SK-N-MC (cell line): ENCODE results near the gene ATP6V1F.

Experiments
- EZH2 ChIP-seq: fragments of 200-600 bp; sonication (generic); IDR thresholded peaks from one replicate; pipeline ENCODE4 v1.6.1; 2017; ENCODE audit warnings: antibody characterized with exemption
- FOXP2 ChIP-seq: optimal IDR thresholded peaks from 2 replicates; pipeline ENCODE3; 2011; ENCODE audit warnings: mild to moderate bottlenecking, moderate library complexity; ENCODE audit not compliant: insufficient read depth; ENCODE audit errors: extremely low read length, control extremely low read depth
- POLR2AphosphoS5 ChIP-seq: IDR thresholded peaks from 2 replicates; pipeline ENCODE4 v1.6.1; 2012; ENCODE audit warnings: mild to moderate bottlenecking, low read depth, low read length, borderline replicate concordance

DNA sequence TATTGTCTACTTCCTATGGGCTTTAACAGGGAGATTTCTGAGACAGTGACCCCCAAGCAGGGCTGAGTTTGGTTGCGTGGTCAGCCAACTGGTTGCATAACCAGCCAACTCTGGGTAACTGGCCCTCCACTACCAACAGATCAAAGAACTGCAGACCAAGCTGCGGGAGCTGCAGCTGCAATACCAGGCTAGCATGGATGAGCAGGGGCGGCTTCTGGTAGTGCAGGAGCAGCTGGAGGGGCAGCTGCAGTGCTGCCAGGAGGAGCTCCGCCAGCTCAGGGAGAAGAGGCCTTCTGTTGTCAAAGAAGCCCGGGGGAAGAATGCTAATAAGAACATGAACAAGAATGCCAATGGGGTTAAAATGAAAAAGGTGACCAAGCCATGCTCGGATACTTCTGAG is 48.2 kb upstream of the ATP6V1F start:
- TF ChIP-seq EZH2 (no peak), POLR2AphosphoS5 (no peak), FOXP2 (no peak)
